Body of pancreas (tissue), 4 donors: ENCODE data around the gene ATG7.

Experiments used
- CTCF ChIP-seq, 7 experiments: fragments of 450-650 bp in 4 of 7; fragments of 200-600 bp in 3 of 7; sonication (generic) in 3 of 7; IDR thresholded peaks; one replicate each; pipeline ENCODE4 v1.5.1; 2016 to 2019; ENCODE audit warnings: antibody characterized with exemption in 7 of 7
- POLR2A ChIP-seq, 3 donors: fragments of 450-650 bp; IDR thresholded peaks; one replicate each; pipeline ENCODE4 v1.6.1; 2016; ENCODE audit warnings: antibody characterized with exemption in 3 of 3, mild to moderate bottlenecking in 2 of 3

- TF ChIP-seq CTCF (IDR thresholded peaks at IDR 0.05) (no peak), POLR2A (IDR thresholded peaks at IDR 0.05) (no peak)
These were observed 332.1 kb downstream of the ATG7 start for GRCh38 chr3:11604139-11604892.
